ENCODE results near the gene ARAP1.

ARAP1 gene

DNA sequence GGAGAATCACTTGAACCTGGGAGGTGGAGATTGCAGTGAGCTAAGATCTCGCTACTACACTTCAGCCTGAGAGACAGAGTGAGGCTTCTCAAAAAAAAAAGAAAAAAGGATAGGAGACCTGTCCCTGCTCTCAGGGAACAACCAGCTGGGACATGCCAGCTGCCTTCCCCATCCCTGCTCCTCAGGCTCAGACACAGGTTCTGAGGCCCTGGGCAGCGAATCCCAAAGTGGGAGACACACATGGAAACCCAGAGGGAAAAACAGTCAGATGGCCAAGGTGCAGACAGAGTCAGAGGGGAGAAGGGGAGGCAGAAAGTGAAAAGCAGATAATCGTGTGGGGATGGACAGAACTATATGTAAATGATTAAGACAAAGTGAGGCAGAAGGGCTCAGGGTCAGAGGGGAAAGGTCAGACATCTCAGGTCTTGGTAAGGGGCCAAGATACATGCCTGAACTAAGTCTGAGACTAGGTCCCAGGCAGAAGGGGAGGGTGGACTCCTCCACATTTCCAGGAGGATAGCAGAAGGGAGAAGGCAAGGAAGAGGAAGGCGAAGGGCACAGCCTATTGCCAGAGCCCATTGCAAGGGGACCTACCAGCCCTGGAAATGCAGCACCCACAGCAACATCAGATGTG, 27.4 kb upstream of the ARAP1 start:
- DNase-seq (ENCODE audit: low read depth): no peak

DNA sequence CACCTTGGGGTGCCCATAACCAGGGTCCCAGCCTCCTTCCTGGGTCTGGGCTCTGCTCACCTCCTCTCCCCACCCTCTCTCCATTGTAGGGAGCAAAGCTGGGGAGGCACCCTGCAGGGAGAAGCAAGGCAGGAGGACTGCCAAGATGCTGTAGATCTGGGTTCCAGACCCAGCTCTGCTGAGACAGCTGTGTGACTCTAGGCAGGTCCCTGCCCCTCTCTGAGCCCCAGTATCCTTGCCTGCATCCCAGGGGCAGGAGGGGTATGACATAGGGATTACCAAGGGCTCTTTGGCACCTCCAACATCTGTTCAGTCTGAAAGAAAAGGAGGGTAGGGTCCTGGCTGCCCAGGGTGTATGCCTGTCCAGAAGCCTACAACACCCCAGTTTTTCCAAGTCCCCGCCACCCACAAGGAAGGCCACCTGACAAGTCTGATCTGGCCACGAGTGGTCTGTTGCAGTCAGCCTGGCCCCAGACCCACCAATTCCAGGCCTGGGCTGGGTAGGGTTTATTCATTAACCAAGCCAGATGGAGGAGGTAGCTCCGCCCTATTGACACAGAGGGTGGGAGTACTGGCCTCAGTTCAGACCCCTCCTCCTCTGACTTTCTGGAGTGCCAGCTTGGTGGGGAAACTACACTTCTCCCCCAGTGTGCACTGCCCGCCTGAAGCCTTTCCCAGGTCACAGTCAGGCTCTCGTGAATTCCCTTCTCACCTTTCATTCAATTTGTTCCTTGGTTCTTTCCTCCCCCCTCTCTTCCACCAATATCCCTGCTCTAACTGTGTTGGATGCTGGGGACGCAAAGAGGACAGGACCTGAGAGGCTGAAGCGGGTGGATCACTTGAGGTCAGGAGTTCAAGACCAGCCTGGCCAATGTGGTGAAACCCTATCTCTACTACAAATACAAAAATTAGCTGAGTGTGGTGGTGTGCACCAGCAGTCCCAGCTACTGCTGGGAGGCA, 26.6 kb upstream of the ARAP1 start:
- DNase-seq (ENCODE audit: low read depth): no peak

DNA sequence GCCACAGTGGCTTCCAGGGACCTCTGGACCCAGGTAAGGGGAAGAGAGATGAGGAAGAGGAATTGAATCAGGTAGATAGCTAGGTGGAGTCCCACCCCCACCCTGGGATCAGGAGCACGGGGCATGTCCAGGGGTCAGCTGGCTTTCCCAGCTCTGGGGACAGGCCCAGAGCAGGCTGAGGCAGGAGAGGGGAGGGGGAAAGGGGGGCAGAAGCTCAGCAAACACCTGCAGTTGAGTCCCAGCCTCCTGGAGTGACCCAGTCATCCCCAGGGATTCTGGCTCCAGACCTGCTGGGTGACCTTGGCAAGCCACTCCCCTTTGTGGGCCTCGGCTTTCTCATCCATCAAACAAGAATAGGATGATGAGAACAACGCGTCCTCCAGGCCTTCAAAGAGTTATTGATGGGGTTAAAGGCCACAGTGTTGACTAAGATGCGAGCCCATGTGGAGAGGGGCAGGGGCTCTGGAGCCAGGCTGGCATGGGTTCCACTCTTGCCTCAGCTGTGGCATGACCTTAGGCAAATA, 25.6 kb upstream of the ARAP1 start:
- no peak for DNase-seq (ENCODE audit: low read depth)

DNA sequence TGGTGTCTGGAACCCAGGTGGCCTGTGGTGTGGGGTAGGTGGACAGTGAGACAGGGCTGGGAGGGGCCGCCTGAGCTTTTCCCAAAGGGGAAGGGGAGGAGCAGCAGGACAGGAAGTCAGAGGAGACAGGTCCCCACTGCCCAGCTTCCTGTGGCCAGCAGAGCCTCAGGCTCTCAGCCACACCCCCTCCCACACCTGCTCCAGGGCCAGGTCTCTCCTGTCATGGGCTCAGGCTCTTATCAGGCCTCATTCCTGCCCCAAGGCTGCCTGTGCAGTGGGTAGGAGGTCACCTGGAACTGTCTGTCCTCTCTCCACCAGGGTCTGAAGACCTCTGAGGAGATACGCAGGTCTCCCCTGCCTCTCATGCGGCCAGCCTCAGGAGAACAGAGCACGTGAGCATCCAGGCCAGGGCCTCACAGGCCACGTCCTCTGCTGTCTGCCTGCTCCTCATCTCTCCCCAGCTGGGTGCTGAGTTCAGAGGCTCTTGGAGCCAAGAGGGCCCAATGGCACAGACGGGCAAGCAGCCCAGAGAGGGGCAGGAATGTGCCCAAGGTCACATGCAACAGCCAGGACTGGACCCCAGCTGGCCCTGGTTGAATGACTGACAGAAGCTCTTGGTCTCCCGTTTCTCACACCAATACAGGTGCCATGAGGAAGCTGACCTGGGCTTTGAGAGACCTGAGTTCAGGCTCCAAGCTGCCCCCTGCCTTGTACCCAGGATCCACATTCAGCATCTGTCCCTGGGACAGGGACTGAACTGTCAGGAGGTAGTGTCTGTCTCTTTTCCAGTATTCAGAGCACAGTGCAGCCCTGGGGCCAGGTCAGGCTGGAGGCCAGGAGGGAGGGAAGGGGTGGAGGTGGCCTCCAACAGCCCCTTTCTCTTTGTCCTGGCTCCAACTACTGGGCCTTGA, 24.9 kb upstream of the ARAP1 start:
- DNase-seq (ENCODE audit: low read depth): no peak

DNA sequence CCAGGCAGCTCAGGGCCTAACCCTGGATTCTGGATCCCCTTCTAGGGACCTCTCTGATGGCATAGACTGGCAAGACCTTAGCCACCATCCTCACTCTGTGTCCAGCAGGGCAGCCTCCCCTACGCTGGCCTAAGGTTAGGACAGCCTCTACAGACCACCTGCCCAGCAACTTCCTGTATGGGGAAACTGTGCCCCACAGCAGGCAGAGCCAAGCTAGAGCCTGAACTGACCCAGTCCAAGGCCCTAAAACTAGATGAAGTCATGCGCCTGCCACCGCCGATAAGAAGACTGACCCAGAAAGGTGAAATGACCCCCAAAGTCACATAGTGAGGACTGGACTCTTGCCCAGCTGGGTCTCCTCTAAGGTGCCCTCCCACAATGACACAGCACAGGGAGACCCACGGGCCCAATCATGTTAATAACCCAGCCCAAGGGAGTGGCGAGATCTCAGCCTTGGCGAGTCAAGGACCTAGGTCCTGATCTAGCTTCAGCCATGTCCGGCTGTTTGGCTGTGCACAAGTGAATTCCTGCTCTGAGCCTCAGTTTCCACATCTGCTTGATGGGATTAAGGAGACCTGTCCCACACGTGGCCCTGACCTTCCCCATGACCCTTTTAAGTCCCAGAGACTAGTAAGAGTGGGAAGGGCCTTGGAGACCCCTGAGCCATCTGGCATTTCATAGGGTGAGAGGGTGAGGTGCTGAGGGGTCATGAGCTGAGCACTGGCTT, 24.1 kb upstream of the ARAP1 start:
- DNase-seq (ENCODE audit: low read depth): no peak

DNA sequence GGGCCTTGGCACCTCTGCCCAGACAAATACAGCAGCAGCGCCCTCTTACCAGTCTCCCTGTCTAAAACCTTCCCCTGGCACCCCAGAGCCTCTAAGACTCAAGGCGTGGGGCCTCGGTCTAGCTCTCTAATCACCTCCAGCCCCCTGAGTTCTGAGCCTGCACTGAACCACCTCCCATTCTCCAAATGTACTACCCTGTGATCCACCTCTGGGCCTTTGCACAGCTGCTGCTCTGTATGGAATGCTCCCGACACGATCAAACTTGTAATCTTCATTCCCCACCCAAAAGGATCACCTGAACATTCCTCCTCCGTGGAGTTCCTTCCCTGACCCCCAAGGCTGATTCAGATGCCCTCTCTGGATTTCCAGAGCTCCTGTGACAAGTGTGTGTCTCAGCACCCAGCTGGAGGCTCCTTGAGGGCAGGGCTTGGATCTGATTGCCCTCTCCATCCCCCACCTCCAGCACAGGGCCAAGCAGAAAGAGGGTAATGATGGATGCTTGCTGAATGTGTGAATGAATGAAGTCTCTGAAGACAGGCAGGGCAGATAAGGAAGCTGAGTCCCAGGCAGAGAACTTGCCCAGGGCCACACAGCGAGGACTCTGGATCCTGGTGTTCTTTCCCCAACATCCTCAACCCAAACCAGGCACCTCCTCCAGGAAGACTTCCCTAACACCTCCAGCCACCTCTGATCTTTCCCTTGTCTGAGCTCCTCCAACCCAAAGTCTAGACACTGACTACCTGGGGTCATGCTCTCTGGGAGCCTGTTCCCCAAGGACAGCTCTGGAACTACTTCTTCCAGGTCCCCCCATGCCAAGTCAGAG, 23.3 kb upstream of the ARAP1 start:
- no peak for DNase-seq (ENCODE audit: low read depth)

DNA sequence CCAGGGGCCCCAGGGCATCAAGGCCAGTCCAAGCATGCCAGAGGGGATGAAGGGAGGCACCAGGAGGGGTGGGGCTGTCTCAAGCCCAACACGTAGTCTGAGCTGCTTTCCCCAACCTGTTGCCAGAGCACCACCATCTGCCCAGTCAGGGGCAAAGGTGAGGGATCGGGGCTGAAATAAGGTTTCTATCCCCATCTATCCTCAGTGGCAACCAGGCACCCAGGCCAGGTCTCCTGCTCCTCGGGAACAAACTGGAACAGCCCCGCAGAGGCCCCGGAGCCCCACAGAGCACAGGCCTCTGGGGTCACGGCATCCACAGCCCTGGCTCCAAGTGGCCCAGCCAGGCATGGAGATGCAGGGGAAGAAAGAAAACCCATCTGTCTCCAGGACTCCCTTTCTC, 22.3 kb upstream of the ARAP1 start:
- no peak for DNase-seq (ENCODE audit: low read depth)

DNA sequence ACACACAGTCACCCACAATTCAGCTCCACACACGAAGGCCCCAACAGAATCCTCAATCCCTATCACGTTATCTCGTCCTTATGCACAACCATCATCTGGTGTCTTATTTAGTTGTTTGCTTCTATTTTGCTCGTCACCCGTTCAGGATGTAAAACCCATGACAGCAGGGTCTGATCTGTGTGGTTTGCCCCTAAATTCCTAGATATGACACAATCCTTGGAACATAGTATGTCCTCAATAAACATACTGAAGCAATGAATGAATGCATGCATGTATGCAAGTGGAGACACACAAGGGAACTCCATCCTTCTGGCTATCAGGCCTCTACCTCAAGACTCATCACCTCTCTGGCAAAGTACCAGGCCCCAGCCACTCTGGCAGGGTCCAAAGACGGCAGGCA, 21.5 kb upstream of the ARAP1 start:
- DNase-seq (ENCODE audit: low read depth): no peak

DNA sequence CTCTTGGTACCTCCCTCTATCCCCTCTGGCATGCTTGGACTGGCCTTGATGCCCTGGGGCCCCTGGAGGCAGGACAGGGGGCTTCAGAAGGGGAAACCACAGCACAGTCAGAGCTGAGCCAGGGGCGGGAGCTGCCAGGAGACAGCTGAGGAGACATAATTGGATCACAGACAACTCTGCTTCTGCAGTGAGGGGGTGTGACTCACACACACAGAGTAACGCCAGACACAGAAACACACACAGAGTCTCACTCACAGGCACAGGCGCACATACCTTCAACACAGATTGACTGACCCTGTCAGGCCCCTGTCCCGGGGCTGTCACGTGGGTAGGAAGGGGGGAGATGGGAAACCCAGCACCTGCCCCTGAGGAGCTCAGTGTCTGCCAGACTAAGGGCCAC, 21.1 kb upstream of the ARAP1 start:
- no peak for DNase-seq (ENCODE audit: low read depth)

DNA sequence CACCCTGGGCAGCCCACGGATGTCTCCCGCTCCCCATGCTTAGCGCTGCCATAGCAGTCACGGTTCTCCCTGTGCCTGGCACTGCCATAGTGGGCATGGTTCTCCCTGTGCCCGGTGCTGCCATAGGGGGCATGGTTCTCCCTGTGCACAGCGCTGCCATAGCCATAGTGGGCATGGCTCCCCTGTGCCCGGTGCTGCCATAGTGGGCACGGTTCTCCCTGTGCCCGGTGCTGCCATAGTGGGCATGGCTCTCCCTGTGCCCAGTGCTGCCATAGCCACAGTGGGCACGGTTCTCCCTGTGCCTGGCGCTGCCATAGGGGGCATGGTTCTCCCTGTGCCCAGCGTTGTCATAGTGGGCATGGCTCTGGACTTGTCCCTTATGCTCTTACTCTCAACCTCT, 19.9 kb upstream of the ARAP1 start:
- no peak for DNase-seq (ENCODE audit: low read depth)

DNA sequence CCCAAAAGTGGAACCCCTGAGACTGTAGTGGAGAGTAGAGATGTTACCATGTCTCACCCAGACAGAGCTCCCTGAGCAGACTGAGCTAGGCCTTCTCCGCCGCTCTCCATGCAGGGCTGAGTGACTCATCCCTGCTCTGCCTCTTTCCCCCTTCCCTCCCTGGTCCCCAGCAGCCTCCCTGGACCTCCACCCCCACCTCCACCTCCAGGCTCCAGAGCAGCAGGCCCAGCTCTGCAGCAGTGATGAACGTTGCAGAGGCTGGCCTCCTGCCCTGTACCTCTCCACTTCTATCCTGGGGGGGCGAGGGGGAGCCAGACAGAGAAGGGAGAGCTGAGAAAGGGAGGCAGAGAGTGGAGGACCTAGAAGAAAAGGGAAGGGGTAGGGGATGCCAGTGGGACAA, 19.3 kb upstream of the ARAP1 start:
- no peak for DNase-seq (ENCODE audit: low read depth)

DNA sequence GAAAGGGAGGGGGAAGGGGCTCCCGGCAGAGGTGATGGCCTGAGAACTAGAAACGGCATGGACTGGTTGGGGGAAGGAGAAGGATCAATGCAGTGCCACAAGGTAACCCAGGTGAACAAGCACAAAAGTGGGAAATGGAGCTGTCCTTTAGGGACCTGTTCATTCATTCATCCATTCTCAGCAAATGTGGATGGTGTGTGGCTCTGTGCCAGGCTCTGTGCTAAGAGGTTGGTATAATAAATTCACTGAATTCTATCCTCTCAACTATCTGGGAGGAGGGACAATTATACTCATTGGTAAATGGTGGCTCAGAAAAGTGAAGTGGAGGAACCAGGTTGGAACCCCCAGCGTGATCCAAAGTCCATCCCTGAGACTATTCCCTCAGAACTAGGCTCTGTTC, 18.6 kb upstream of the ARAP1 start:
- DNase-seq (ENCODE audit: low read depth): no peak

DNA sequence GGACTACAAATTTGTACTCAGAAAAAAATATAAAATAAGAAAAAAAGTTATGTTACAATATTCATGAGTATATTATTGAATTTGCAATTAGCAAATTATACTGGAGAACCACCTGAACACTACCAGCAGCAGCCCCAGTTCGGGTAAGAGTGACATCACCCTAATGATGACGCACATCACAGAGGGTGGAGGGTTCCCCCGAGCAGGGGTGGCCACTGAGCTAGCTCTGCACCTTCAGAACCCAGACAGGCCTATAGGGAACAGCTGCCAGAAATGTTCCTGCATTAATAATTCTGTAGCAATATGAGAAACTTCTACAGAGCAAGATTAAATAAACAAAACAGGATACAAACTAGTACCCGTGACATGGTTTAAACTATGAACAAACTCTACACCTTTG, 17.5 kb upstream of the ARAP1 start:
- DNase-seq (ENCODE audit: low read depth): no peak

DNA sequence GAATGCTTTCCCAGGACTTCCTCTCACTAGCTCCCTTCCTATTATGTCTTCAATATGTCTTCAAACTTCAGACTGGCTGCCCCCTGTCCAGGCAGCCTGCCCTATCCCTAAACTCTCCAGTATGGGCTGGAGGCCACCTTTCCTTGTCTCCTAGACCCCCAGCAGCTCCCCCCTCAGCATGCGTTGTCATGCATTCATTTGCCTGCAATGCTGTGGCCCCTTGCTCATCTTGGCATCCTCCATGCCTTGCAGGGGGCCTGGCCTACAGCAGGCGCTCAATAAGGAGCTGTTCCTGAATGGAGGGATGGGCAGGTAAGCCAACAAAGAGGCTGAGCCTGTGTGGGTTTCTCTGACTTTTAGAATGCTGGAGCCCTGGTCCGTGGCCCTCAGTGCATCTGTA, 16.4 kb upstream of the ARAP1 start:
- DNase-seq (ENCODE audit: low read depth): no peak

DNA sequence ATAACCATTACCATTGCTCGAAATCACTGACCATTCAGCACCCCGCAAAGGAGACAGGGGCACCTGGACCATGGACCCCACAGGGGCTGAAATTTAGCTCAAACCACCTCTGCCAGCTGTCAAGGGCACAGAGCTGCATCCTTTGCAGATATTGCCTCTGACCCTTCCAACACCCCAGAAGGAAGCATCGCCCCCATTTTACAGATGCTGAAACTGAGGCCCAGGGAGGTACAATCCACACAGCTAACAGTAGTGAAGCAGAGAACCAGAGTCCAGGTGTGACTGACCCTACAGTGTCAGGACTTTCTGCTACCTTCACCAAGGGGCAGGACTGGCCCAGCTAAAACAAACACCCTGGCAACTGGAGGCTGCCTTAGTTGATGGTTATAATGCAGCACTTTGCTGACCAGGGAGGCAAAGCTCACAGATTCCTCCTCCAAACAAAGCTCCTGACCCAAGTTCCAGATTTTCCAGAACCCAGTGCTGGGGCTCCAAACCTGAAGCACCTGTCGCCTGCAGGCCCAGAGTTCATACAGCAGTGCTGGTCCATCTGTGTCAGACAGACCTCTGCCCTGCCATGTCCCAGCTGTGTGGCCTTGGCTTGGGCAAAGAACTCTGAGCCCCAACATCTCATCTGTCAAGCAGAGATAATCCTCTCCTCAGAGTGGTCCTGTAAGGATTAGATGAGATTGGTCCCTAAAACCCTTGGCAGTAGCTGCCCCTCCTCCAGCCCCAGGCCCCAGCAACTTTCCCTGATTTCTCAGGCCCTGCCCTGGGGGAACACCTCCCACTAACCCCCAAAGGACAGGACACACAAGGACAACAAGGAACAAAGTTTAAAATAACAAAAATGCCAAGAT, 15.2 kb upstream of the ARAP1 start:
- no peak for DNase-seq (ENCODE audit: low read depth)

DNA sequence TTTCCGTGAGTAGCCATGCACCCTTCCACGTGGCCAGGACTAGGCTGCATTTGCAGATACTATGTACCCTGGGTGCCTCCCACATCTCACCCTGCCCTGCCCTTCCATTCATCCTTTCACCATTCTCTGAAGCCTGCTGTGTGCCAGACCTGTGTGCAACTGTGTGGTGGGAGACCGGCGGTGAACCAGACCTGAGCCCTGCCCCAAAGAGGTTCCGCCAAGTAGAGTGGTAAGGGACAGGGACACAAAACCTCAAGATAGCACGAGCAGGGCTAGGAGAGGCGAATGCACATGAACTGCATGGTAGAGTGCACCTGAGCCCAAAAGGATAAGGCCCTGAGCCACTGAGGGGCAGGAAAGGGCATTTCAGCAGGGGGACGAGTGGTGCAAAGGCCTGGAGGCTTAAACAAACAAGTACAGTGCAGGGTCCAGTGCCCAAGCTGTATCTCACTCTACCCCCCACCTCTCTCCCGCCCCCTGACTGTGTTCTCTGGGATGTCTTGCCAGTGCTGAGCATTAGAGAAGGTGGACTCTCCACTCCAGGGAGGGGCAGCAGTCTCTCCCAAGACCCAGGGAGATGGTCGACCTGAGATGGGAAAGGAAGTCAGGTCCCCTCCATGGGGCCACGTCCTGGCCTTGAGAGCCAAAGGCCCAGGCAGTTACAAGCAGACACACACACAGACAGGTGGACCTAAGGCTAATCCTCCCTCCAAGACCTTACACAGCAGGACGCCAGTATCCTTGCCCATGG, 14.1 kb upstream of the ARAP1 start:
- DNase-seq (ENCODE audit: low read depth): no peak

DNA sequence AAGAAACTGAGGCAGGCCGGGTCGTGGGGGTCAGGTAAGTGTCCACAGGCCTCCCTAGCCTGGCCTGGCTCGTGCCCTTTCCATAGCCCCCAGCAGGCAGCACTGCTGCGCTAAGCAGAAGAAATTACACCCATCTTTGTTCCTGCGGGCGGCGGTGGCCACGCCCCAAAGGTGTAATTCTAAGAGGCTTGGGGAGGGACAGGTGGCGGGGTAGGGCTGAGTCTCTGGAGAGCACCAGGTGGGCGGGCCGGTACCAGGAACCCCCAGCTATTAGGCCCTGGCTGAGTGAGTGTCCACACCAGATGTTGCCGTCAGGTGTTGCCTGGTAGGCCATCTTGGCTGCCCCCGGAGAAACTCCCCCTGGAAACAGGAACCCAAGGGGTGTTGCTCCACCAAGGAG, 12.3 kb upstream of the ARAP1 start:
- no peak for DNase-seq (ENCODE audit: low read depth)

DNA sequence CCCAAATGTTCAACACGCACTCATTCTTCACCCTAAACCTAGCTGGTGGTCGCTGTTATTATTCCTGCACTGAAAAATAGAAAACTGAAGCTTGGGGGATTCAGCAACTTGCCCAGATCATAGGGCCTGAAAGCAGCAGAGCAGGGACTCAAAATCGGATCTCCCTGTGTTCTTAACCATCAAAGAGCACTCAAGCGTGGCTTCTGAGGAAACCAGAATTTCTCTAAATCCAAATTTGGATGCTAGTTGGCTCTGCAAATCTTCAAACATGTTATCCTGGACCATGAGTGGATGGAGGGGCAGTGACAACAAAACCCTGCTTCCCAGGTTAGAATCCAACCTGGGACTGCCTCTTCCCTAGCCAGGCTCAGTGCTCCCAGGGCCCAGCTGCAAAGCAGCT, 11.6 kb upstream of the ARAP1 start:
- DNase-seq (ENCODE audit: low read depth): no peak

All from stimulated activated CD8-positive, alpha-beta memory T cell treated with anti-CD3 and anti-CD28 coated beads, Interleukin-7, amount 100 ng/mL, for 24 hours (primary cell).